D721Med (cell line): ENCODE results near the gene SH3BP4.

Experiments
- DNase-seq: peaks from one replicate; pipeline ENCODE4 v3.0.0; 2011; ENCODE audit warnings: low spot score; ENCODE audit not compliant: insufficient read length
- FAIRE-seq: peaks from 2 replicates; lab custom pipeline; 2011; peaks lifted over from hg19 to GRCh38; lab: Jason Lieb, UNC
- CTCF ChIP-seq: IDR thresholded peaks from 2 replicates; pipeline ENCODE4 v1.5.1; 2012; ENCODE audit warnings: mild to moderate bottlenecking, control low read depth; ENCODE audit not compliant: insufficient read depth; ENCODE audit errors: missing control alignments

SH3BP4 gene

GRCh38 chr2:235047171-235048160 lies 95.6 kb downstream of the SH3BP4 start:
- DNase-seq = no peak
- no peak for TF ChIP-seq CTCF
- FAIRE-seq = no peak

DNA sequence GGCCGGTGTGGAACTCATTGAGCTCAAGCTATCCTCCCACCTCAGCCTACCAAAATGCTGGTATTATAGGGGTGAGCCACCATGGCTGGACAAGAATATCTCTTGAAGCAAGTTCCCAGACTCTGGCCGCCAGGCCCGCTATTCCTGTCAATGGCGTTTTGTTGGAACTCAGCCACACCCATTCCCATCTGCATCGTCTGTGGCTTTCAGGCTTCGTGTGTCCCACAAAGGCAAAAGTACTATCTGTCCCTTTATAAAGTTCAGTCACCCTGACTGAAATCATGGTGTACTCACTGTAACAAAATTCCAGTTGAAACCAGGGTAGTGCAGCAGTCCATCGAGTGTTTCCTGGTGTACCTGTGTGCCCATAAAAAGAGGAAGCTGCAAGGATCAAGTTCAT lies 96.7 kb downstream of the SH3BP4 start:
- no peak for TF ChIP-seq CTCF
- no peak for FAIRE-seq
- no peak for DNase-seq

GRCh38 chr2:235049069-235049468 lies 97.3 kb downstream of the SH3BP4 start:
- no peak for DNase-seq
- TF ChIP-seq CTCF = no peak
- FAIRE-seq = no peak

DNA sequence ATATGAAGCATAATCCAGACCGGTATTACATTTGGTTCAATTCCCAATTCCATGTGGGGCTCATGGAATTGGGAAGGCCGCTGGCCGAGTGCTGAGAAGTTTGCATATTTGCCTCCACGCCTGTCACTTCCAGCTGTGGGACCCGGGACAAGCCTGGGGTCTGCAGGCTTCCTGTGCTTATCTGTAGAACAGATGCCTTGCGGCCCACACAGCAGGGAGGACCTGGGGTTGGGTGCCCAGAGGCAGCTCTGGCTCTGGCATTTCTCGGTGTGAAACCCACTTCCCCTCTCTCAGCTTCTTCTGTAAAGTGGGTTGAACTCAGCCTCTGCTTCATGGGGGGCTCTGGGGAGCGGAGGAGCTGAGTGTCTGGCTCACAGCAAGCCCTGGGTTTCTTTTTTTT lies 97.9 kb downstream of the SH3BP4 start:
- DNase-seq = no peak
- no peak for FAIRE-seq
- TF ChIP-seq CTCF = no peak

DNA sequence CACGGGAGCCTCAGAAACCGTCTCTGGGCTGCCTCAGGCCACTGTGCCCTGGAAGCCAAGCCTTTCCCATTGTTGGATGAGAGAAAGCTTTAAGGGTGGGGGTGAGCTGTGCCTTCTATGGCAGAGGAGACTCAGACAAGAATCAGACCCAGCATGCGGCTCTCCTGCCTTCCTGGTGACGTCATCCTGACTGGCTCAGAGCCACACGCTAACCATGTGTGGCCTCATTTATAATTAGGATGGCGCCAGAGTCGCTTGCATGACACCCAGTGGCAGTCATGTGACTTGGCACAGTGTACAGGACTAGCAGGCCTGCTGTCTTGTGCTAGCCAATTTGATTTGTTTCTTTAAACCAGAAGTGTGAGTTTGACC lies 99.1 kb downstream of the SH3BP4 start:
- no peak for DNase-seq
- peak; percentile 35 for TF ChIP-seq CTCF

DNA sequence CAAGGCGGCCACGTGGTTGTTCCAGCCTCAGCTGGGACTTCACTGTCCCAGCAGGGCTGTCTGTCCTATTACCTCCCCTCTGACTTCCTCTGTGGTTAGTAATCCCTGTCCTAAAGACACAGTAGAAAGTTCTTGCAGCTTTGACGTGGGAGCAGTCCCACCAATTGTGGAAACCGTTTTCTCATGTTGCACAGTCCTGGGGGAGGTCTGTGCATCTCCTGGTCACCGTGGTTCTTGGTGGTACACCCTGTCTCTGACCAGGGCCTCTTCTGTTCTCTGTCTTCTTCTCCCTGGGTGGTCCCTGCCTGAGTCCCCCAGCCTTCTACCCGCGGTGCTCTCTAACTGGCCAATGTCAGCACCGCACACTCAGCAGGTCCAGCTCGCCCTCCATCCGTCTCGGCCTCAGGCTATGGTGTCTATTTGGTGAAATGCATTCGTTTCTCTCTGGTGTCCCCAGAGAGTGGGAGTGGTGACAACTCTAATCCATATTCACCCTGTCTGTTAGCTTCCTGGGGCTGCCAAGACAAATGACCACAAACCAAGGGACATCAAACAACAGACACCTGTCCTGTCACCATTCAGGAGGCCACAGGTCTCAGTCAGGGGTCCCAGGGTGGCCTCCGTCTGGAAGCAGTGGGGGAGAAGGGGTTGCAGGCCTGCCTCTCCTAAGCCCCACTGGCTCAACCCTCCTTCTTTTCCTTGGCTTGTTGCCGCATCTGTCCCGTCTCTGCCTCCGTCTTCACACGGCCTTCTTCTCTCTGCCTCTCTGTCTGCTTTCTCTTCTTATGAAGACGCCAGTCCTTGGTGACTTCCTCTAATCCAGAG lies 99.8 kb downstream of the SH3BP4 start:
- no peak for TF ChIP-seq CTCF
- DNase-seq (no peak), FAIRE-seq (no peak)

More for the DNA sequence above, 99.1 kb downstream of the SH3BP4 start:
- no peak for FAIRE-seq
